Activated CD8-positive, alpha-beta memory T cell treated with anti-CD3 and anti-CD28 coated beads, Interleukin-2, amount 50 U/mL, for 1 hour (primary cell): ENCODE data around the gene ZMYND15.

ENCODE experiments used
- DNase-seq: peaks from one replicate; pipeline ENCODE4 v3.0.0-alpha.2; 2020; ENCODE audit errors: extremely low read depth

Gene ZMYND15

GRCh38 chr17:4786106-4786511 lies 46.5 kb downstream of the ZMYND15 start, which contains the start of gene VMO1:
VMO1 (minus strand) TSS chr17:4786364; CDS start chr17:4786352, 12 bp downstream.
- no peak for DNase-seq

- no peak for DNase-seq
Observed at GRCh38 chr17:4786516-4786915, 46.9 kb downstream of the ZMYND15 start.

- DNase-seq: no peak
Observed at GRCh38 chr17:4788159-4788806, 48.6 kb downstream of the ZMYND15 start.

- DNase-seq: no peak
Observed at GRCh38 chr17:4788807-4789700, 49.4 kb downstream of the ZMYND15 start, which contains the start of gene GLTPD2. GLTPD2 (plus strand) TSS chr17:4788964; CDS start chr17:4789012, 48 bp downstream.

GRCh38 chr17:4789701-4789950 lies 50.0 kb downstream of the ZMYND15 start:
- no peak for DNase-seq

GRCh38 chr17:4789951-4790704 lies 50.5 kb downstream of the ZMYND15 start:
- peak; percentile 57 for DNase-seq

- DNase-seq: no peak
Observed at GRCh38 chr17:4790705-4791088, 51.1 kb downstream of the ZMYND15 start.

- no peak for DNase-seq
Observed at GRCh38 chr17:4795168-4795567, 55.5 kb downstream of the ZMYND15 start.
